ENCODE measurements around the gene MXRA8. TPM values are rescaled to one million over a fixed set of nuclear protein-coding genes. Genes with fewer than 3 reads are reported as not detected.

MXRA8 gene
- total and polyA plus RNA-seq, 2 donors (not counting 3 experiments of a cell fraction or from before 2014, with no cell fraction given) = 0.82 to 1.9 TPM

DNA sequence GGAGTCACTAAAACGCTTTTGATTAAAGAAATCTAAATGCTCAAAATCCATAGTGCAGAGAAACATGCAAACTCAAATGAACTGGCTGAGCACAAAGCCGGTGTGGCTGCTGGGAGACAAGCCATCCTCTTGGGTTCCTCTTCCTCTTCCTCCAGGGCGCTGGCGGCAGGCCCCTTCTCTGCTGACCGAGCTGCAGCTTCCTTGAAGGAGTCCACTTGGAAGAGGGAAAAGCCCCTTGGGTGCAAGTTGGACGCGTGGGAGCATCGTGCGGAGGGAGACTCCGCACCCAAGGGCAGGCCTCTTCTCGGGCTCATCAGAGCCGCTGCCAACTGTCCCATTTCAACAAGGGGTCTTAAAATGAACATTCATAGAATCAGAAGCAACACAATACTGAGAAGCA lies 32.9 kb upstream of the MXRA8 start:
- peaks cover 22% of the 10 kb centered on the region for H3K79me2 ChIP-seq (ENCODE audit: control insufficient read depth, insufficient read depth, low read length)
- intact Hi-C loops (cut with micrococcal nuclease) = no loop called here
- DNase-seq (ENCODE audit: low read depth, low spot score) (no peak), FAIRE-seq (no peak)
- dilution Hi-C loops (cut with MboI; ENCODE audit: extremely low pct_ligation_motif_present, low sequenced_read_pairs) = no loop called here
- no peak overlapping the region for H3K27ac ChIP-seq (ENCODE audit: insufficient read depth, low read depth, low read length)
- TF ChIP-seq JUN (IDR thresholded peaks at IDR 0.05; ENCODE audit: borderline replicate concordance, insufficient read depth, insufficient read length, low read depth) (no peak), EZH2 (IDR thresholded peaks at IDR 0.05; ENCODE audit: borderline replicate concordance, low read depth, low read length, severe bottlenecking) (no peak), POLR2A (IDR thresholded peaks at IDR 0.05; ENCODE audit: low read depth, low read length) (no peak), POLR2AphosphoS5 (IDR thresholded peaks at IDR 0.05; ENCODE audit: insufficient read depth, low read depth, low read length) (no peak), GATA2 (IDR thresholded peaks at IDR 0.05; ENCODE audit: insufficient read depth, insufficient read length, low read depth, low read length) (no peak), MYC (IDR thresholded peaks at IDR 0.05; ENCODE audit: low read depth, low read length) (no peak), FOS (IDR thresholded peaks at IDR 0.05; ENCODE audit: borderline replicate concordance, insufficient read depth, low read length) (no peak)
- TF ChIP-seq, protein P1, sequence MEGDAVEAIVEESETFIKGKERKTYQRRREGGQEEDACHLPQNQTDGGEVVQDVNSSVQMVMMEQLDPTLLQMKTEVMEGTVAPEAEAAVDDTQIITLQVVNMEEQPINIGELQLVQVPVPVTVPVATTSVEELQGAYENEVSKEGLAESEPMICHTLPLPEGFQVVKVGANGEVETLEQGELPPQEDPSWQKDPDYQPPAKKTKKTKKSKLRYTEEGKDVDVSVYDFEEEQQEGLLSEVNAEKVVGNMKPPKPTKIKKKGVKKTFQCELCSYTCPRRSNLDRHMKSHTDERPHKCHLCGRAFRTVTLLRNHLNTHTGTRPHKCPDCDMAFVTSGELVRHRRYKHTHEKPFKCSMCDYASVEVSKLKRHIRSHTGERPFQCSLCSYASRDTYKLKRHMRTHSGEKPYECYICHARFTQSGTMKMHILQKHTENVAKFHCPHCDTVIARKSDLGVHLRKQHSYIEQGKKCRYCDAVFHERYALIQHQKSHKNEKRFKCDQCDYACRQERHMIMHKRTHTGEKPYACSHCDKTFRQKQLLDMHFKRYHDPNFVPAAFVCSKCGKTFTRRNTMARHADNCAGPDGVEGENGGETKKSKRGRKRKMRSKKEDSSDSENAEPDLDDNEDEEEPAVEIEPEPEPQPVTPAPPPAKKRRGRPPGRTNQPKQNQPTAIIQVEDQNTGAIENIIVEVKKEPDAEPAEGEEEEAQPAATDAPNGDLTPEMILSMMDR (IDR thresholded peaks at IDR 0.05; ENCODE audit: extremely low read depth in 1 of 2, insufficient read depth in 1 of 2, low read depth in 1 of 2, low read length in 2 of 2) = no peak
- TF ChIP-seq, protein P2, sequence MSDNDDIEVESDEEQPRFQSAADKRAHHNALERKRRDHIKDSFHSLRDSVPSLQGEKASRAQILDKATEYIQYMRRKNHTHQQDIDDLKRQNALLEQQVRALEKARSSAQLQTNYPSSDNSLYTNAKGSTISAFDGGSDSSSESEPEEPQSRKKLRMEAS (IDR thresholded peaks at IDR 0.05; ENCODE audit: insufficient read depth, insufficient read length) = no peak
- POLR2A ChIA-PET = interaction anchor here (0.6 kb wide), 1 partner anchor 14 kb away, joined by 5 read pairs; no protein-coding TSS in a partner anchor
- H3K4me2 ChIP-seq (ENCODE audit: insufficient read depth, low read length) = no peak overlapping the region
- peaks cover 42 to 59% of the 10 kb centered on the region in 2 experiments for H3K36me3 ChIP-seq (ENCODE audit: control insufficient read depth in 2 of 2, extremely low read depth in 1 of 2, insufficient read depth in 2 of 2, low read length in 2 of 2)
- H3K4me3 ChIP-seq (replicated peaks in 1 of 3; ENCODE audit: insufficient read depth in 1 of 3, low read depth in 1 of 3, low read length in 3 of 3) = no peak overlapping the region
- H2AFZ ChIP-seq (ENCODE audit: low read depth, low read length) = no peak overlapping the region
- CTCF ChIA-PET = interaction anchor here (1.4 kb wide), 1 partner anchor 49 kb away, joined by 3 read pairs; no protein-coding TSS in a partner anchor
- no peaks in the 10 kb centered on the region for H3K27me3 ChIP-seq (ENCODE audit: control insufficient read depth in 2 of 2, insufficient read depth in 2 of 2, low read length in 2 of 2)
- H3K9me3 ChIP-seq (replicated peaks; ENCODE audit: control insufficient read depth, insufficient read depth, low read length) = no peaks in the 10 kb centered on the region
- H3K9ac ChIP-seq (replicated peaks; ENCODE audit: extremely low read depth, insufficient read depth, low read length) = no peak overlapping the region
- no peaks in the 10 kb centered on the region for H3K4me1 ChIP-seq (ENCODE audit: control insufficient read depth, extremely low read depth, insufficient read depth, low read length)
- no peaks in the 10 kb centered on the region for H3K9me1 ChIP-seq (replicated peaks; ENCODE audit: control insufficient read depth, extremely low read depth, insufficient read depth, low read length)
- BruUV-seq (replicated peaks) = TSS peak; percentile 1
- no peaks in the 10 kb centered on the region for H4K20me1 ChIP-seq (replicated peaks; ENCODE audit: control insufficient read depth, extremely low read depth, insufficient read depth, low read length)

Measured in endothelial cell of umbilical vein (primary cell).